Islet of Langerhans (tissue), 1 donor: ENCODE data around the gene COL13A1.

Experiments
- FAIRE-seq: peaks from one replicate; lab custom pipeline; 2011; peaks lifted over from hg19 to GRCh38; lab: Jason Lieb, UNC

The COL13A1 gene

DNA sequence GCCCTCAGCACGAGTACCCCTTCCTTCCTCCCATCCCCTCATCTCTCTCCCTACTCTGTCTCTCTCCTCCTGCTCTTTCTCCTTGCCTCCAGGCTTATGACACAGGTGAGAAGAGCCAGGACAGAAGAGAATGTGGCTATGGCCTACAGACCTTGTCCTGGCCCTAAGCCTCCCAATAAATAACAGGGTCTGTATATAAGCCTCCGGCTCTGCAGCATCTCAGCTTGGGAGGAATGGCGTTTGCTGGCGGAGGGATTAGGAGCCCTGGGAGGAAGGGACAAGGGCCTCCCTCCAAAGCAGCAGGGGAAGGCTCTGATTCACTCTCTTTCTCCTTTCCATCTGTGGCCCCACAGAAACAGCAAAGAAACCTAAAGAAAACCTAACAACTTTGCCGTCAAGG lies 45.8 kb downstream of the COL13A1 start:
- no peak for FAIRE-seq

DNA sequence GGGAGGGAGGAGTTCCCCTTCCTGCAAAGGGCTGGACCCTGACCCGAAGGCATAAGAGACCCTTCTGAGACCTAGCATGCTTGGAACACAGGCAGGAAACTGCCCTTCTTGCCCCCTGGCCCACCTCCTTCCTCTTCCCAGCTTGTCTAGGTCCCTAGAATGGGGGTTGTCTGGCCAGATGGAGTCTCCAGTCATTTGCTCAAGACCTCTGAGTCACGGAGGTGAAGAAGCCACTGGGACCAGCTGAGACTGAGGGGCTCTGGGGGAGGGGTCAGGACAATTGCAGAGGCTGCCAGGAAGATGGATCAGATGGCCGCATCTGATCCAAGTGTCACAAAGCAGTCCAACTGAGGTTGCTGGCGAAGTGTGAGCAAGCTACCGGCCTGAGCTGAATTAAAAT lies 46.2 kb downstream of the COL13A1 start:
- no peak for FAIRE-seq

DNA sequence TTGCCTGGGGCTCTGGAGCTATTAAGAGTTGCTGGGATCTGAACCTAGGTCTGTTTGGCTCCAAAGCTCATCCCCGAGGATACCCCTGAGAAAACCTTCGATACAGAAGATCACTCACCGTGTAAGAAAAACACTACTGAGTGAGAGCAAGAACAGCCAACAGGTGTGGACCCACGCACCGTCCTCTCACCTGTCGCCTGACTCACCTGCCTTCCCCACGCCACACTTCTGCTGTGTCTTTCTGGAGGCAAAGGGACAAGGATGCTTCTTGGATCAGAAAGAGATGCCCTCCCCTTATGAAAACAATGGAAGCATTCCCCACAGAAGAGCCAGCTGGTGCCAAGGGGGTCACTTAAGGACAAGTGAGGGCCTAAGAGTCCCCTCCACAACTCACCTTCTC lies 46.7 kb downstream of the COL13A1 start:
- FAIRE-seq = no peak

DNA sequence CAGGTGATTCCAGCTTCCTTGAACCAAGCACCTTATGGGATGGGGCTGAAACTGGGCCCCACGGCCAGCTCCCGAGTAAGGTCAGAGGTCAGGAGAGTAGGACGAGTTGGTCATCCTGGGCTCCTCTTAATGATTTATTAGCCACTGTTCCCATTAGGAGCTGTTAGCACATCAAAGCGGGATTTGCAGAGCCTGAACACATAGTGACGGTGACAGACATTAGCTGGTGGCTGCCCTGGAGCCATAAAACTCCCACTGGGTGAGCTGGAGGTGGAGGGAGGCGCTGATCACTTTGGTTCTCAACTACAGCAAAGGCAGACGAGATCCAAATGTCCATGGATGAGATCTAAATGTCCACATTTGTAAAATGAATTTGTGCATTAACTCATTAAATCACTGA lies 48.1 kb downstream of the COL13A1 start:
- FAIRE-seq = no peak

DNA sequence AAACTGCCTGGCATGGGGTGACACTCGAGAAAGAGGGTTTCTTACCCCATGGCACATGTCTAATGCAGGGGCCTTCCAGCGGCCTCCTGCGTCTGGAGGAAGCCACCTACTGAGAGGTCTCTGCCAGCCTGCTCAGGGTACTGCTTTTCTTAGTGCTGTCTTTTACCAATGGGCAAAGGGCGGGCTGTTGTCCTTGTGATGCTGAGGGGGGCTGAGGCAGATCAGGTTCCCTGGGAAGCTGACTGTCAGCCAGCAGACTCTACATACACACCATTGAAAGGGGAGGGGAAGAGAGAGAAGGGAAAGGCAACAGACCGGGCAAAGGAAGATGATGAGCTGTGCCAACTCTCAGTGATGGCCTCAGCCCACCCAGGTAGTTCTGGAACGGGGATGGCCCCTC lies 48.7 kb downstream of the COL13A1 start:
- FAIRE-seq = no peak

DNA sequence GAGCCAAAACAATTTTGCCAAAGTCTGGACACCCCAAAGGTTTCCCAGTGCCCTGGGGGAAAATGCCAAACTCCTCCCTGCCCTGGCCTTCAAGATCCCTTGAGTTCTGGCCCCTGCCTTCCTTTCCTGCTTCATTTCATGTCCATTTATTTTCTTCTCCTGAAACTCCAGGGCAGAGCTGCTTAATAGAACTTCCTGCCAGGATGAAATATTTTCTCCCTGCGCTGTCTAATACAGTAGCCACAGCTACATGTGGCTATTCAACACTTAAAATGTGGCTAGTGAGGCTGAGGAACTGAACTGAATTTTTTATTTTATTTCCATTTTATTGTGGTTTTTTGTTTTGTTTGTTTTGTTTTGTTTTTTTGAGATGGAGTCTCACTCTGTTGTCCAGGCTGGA lies 49.6 kb downstream of the COL13A1 start:
- no peak for FAIRE-seq

DNA sequence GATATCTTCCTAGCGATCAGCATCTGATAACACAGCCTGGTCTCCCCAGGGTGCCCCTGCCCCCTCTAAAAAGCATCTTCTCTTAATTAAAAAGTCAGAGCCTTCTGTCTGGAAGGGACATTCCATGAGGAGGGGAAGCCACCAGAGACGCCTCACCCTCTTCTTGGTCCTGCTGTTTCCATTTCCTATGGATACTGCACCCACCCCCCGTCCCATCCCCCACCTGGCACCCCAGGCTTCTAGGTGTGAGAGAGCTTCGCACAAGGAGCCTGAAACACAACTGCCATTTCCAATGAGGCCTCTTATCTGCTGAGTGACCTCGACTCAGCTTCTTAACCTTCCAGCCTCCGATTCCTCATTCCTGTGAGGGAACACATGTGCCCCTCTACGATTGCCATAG lies 51.4 kb downstream of the COL13A1 start:
- no peak for FAIRE-seq

DNA sequence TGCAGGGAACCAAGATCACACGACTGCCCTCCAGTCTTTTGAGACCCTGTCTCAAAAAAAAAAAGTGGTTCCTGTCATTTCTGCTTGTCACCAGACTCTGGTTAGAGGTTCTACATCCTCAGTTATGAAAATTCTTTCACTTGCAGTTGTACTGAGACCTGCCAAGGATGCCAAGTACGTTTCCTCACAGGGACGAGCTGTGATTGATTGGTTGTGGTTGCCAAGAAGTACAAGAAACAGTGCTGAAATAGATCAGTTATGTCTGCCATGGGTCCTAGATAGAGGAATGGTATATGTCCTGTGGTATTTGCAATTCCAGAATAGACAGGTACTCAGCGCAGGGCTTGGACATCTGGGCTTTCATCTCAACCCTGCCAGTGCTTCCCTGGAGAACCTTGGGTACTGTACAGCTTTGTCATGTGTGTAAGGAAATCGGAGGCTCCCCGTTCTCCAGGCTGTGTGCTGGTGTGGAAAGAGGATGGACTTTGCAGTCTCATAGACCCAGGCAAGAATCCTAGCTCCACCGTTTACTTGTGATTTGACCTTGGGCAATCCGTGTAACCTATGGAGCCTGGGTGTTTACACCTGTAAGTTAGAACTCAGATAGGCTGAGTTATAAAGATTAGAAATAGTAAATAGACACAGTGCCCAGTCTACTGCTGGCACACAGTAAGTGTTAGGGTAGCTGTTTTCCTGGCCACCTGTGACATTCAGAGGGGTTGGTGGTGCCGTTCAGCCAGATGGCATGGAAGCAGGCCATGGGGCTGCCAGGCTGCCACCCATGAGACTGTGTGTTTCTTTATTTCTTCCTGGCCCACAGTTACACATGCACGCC lies 53.0 kb downstream of the COL13A1 start:
- FAIRE-seq = no peak

DNA sequence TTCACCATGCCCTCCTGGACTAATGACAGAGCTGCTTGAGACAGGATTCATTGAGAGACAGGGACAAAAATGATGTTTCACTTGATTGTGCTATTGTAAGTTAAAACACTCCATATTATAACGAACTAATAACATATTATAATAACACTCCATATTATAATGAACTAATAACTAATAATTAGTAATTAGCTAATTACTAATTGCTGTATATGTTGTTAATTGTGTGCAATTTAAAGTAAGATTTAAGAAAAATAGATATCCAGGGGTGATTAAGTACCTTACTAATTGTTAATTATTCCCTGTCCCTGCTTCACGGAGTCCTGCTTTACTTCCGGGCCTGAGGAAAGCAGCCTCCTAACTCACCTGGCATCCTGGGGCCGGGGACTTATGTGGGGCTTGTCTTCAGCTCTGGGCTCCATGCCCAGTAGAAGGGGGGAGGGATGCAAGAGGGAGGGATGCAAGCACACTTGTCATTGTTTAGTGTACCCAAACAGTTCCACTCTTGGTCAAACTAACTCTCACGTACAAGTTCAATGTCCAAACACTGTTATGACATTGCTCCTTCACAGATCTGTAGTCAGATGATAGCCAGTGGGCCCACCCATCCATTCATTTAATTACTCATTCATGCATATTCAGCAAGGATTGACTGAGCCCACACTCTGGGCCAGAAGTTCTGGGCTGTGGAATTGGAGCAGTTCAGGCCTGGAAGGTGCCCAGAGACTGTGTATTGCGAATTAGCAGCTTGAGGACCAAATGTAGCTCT lies 53.8 kb downstream of the COL13A1 start:
- FAIRE-seq = no peak

DNA sequence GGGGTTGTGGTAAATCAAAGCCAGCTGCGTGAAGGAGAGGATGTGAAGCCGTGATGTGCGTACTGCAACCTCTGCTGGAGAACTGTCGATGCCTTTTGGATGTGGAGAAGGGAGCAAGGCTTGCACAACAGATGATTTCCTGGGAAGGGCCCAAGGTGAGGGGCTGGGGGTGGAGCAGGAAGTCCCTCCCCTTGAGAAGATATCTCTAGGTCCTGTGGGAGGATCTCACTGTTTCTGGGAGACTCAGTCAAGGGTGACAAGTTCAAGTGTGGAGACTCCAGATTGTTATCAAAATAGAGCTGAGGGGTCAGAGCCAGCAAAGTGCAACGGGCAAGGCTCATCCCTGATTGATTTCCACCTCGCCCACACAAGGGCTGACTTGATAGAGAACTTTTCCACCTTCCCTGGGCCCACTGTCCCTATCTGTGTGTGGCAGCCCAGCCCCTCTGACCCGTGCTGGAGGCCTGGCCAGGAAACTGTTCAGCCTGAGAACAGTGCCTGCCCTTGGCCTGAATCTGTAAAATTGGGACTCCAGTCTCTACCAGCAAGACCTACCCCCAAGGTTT lies 55.0 kb downstream of the COL13A1 start:
- no peak for FAIRE-seq

DNA sequence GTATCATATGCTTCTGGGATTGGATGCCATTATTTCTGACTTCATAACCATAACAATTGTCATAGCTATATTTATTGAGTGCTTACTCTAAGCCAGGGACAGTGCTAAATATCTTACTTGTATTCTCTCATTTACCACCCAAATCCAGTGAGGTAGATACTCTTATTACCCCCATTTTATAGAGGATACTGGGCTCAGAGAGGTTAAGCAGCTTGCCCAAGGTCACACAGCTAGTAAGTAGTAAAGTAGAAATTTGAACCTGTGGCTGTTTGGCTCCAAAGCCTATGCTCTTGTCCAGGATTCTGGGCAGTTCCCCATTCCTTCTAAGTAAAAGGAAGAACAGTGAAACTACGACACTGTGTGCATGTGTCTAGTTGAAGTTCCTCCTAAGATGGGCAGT lies 56.5 kb downstream of the COL13A1 start:
- no peak for FAIRE-seq

DNA sequence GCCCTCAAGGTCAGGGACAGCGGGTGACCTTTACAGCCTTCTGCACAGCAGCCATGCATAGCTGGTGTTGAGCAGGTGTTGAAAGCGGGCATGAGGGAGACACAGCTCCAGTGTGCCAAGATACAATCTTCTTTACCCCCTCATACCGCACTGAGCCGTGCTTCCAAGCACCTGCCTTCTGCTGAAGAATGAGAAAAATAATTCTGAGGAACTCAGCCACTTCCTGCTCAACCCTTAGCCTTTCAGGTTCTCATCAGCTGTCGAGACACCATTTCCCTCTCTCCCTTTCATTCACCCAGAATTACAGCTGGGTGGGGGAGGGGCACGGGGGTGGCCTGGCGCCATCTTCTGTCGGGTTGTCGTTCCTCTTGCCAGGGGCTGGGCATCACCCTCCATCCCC lies 58.6 kb downstream of the COL13A1 start:
- no peak for FAIRE-seq

DNA sequence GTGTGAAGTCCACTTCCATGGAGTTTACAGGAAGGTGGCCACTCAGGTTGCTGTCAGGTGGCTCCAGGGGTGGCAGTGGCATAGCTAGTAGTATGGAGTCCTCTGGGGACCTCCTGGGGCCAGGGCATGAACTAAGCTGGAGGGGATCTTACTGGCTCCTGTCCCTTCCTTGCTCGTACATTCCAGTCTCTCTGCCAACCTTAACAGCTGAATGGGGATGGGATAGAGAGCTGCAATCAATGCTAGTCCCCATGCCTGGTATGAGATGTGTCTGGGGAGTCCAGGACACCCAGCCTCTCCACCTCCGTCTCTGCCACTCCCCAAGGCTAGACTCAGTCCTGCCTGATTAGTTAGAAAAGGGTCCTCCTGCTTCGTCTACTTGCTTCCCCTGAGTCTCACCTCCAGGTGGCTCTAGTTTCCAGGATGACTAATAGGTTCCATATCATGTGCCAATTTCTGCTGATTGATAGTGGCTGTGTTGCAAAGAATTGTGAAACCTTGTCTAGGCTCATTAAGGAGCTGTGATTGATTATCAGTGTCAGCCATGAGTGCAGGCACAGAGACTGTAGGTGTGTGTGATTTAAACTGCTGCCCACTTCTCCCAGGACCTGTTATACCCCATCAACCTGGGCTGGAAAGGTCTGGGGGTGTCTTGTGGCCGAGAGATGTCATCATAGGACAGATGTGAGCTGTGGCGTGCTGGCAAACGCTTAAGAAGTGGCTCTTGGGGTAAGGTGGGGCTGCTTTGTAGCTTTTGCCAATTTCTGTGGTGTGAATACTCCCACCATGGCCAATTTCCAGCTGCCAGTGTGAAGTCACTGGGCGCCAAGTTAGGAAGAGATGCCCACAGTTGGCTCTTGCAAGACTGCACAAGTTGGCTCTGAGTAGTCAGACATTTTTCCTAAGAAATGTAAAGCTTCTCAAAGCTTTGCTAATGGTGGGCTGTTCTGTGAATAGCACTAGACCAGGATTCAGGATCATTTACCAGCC lies 59.8 kb downstream of the COL13A1 start:
- no peak for FAIRE-seq

DNA sequence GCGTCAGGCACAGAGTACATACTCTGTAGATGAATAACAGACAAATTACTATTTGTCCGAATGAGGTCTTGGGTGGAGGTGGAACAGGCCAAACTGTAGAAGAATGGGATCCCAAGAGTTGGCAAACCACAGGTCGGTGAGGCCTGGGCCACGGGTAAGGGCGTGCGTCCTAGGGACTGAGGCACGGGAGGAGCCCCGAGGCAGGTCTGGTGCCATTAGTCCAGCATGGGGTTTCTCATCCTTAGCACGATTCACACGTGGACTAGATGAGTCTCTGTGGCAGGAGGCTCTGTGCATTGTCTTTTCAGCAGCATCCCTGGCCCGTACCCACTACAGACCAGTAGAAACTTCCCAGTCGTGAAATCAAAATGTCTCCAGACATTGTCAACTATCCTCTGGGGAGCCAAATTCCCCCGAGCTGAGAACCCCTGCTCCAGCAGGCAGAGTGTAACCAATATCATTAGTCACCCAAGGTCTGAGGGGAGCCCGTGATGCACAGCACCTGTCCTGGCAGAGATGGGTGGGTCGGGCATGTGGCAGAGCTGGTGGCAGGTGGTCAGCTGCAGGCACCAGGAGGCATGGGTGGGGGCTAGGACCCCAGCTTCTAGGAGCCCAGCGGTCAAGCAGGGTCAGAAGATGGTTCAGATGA lies 61.3 kb downstream of the COL13A1 start:
- FAIRE-seq = no peak

DNA sequence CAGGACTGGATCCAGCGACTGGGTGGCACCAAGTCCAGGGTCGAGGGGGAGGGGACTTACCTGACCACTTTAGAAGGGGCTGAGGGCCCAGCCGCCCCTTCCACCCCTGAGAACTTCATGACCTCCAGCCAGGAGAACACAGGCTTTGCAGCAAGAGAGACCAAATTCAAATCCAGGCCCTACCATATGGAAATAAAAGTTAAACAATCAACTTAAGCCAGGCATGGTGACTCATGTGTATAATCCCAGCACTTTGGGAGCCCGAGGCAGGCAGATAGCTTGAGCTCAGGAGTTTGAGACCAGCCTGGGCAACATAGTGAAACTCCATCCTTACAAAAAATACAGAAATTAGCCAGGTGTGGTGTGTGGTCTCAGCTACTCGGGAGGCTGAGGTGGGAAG lies 61.9 kb downstream of the COL13A1 start:
- FAIRE-seq = no peak

DNA sequence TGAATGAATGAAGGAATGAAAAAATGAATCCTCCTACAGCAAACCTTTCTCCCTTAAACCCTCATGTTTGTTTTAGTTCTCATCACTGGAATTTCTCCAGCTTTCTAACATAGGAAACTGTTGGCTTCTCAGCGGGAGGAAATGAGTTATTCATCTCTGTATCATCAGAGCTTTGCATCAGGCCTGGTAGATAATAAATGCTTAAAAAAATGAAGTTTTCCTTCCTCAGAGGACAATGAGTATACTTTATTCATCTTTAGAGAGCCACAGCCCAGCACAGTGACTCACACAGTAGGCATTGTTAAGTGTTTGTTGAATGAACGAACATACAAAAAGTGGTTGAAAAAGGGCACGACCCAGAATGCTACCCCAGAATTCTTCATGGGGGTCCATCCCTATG lies 62.6 kb downstream of the COL13A1 start:
- no peak for FAIRE-seq

DNA sequence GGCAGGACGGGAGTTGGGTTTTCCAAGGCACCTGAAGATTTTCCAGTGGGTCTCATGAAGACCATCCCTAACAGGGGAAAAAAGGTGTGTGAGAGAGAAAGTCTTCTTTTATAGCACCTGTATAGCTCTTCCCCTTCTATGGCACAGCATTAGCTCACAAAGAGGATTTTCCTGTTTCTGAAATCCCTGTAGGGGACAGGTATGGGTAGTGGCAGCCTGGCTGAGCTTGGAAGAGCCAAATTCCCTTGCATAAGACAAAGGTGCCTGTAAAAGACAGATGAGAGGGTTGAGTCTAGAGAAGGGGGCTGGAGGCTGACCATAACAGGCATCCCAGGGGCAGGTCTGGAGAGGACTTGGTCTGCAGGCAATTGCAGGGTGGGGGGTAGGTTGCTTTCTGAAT lies 63.7 kb downstream of the COL13A1 start:
- no peak for FAIRE-seq

DNA sequence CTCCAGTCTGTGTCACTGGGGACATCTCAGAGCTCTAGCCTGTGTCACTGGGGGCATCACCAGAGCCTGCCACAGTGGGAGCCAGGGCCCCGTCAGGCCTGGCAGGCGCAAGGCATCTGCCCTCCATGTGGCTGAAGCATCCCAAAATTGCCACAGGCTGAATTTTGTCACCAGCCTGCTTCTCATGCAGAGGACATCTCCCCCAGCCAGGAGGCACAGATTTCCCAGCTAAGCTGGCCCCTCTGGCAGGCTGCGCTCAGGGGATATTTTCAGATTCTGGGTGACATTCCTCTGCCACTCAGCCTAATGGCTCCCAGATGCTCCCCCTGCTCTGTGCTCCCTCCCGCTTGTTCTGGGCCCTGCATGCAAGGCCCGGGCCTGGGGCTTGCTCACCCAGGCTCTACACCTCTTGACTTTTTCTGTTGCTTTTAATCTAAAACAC lies 64.6 kb downstream of the COL13A1 start:
- FAIRE-seq = no peak

DNA sequence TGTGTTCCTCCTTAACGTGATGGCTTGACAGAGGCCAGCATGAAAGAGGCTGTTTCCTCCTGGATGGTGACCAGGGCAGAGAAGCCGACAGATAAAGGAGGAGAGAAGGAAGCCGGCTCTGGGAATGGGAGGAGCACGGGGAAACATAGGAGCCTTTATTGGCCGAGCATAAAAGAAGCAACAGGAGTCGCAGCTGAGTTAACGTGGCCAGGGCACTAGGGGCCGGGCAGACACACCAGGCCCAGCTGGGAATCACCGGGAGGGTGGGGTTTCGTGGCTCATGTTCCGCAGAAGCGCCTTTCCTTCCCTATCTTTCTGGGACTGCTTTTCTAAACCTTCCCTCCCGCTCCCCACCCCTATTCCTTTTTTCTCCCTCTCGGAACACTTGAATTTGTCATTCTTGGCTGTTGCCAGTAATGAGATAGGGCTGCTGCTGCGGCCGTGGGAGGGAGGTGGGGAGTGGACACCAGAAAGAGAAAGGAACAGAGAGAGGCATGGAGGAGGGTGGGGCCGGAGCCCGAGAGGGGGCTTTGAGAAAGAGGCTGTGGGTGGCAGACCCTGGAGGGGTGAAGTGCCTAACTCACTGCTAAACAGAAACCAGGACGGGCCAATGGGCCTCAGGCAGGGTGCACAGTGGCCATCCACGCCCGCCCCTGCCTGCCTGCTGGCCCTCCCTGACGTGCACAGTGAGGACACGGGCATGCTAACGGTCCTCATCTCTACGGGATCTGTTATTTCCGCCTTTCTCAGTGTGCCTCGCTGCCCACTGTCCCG lies 65.2 kb downstream of the COL13A1 start:
- FAIRE-seq = no peak

DNA sequence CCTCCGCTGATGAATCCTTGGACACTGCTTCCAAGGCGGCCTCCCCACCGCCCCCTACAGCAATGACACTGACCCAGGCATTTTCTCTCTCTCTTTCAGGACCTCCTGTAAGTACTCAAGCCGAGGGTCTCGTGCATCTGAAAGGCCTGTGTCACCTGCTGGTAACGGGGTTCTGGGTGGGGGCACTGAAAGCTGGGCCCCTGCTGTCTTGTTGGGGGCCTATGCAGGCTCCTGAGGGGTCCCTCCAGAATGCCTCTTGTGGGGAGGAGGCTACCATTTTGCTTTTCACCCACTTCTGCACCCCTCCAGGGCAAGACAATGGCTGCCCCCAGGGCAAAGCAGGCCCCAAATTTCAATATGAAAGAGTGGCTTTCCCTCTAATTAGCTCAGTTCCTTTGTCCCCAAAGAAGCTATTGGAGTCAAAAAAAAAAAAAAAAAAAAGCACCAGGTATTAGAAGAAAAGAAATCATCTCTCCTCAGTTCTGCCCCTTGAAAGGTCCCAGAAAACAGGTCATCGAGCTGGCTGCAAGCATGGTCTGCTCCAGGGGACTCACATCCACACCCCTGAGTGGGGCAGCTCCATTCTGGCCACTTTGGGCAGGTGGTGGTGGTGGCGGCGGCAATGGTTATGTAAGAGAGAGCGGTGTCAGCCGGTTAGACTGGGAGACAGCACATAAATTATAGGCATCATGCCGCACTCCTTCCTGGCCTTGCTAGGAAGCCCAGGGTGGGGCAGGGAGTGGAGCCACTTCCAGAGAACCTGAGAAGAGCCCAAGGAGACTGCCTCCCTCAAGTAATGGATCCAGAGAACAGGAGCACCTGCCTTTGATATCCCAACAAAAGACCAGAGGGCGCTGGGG lies 66.2 kb downstream of the COL13A1 start:
- no peak for FAIRE-seq
